ENCODE results near the gene ATXN10.

DNA sequence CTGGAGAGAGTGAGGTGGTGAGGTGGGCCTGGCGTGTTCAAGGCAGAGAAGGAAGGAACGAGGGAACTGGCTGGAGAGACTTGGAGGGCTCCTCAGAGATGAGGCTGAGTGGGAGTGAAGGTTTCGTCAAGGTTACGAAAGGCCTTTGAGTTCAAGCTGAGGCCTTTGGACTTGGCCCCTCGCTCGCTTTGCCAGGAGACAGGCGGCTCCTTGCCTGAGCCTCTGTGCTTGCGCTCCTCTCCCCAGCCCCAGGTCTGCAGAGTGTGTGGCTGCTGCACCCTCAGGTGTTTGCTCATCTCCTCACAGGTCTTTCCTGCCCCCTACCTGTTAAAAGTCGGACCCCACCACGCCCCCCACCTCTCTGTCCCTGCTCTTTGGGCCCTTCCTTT lies 91.6 kb downstream of the ATXN10 start:
- TF ChIP-seq, protein P1, sequence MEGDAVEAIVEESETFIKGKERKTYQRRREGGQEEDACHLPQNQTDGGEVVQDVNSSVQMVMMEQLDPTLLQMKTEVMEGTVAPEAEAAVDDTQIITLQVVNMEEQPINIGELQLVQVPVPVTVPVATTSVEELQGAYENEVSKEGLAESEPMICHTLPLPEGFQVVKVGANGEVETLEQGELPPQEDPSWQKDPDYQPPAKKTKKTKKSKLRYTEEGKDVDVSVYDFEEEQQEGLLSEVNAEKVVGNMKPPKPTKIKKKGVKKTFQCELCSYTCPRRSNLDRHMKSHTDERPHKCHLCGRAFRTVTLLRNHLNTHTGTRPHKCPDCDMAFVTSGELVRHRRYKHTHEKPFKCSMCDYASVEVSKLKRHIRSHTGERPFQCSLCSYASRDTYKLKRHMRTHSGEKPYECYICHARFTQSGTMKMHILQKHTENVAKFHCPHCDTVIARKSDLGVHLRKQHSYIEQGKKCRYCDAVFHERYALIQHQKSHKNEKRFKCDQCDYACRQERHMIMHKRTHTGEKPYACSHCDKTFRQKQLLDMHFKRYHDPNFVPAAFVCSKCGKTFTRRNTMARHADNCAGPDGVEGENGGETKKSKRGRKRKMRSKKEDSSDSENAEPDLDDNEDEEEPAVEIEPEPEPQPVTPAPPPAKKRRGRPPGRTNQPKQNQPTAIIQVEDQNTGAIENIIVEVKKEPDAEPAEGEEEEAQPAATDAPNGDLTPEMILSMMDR (IDR thresholded peaks at IDR 0.05): no peak
- no peak for TF ChIP-seq EZH2 (IDR thresholded peaks at IDR 0.05; ENCODE audit: borderline replicate concordance, insufficient read depth, low read depth, low read length, poor library complexity, severe bottlenecking)
